ENCODE results near the gene AKAP10.

The AKAP10 gene

GRCh38 chr17:20012017-20012536 lies 34.4 kb upstream of the AKAP10 start:
- TF ChIP-seq, protein P1, sequence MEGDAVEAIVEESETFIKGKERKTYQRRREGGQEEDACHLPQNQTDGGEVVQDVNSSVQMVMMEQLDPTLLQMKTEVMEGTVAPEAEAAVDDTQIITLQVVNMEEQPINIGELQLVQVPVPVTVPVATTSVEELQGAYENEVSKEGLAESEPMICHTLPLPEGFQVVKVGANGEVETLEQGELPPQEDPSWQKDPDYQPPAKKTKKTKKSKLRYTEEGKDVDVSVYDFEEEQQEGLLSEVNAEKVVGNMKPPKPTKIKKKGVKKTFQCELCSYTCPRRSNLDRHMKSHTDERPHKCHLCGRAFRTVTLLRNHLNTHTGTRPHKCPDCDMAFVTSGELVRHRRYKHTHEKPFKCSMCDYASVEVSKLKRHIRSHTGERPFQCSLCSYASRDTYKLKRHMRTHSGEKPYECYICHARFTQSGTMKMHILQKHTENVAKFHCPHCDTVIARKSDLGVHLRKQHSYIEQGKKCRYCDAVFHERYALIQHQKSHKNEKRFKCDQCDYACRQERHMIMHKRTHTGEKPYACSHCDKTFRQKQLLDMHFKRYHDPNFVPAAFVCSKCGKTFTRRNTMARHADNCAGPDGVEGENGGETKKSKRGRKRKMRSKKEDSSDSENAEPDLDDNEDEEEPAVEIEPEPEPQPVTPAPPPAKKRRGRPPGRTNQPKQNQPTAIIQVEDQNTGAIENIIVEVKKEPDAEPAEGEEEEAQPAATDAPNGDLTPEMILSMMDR (IDR thresholded peaks at IDR 0.05; ENCODE audit: insufficient read depth, low read length, poor library complexity, severe bottlenecking) = no peak
- TF ChIP-seq EZH2phosphoT487 (conservative IDR thresholded peaks at IDR 0.05; ENCODE audit: low read length) = no peak
- H3K79me2 ChIP-seq (ENCODE audit: insufficient read depth, low read length) = no peaks in the 10 kb centered on the region
- no peak overlapping the region for H2AFZ ChIP-seq (ENCODE audit: low read depth, low read length, severe bottlenecking)
- no peaks in the 10 kb centered on the region for H3K9me2 ChIP-seq (replicated peaks; ENCODE audit: insufficient read depth, low read length)
- no peak overlapping the region for H3K27ac ChIP-seq (ENCODE audit: low read depth, low read length)
- no peak overlapping the region for H3K4me2 ChIP-seq (ENCODE audit: low read depth, low read length, poor library complexity, severe bottlenecking)
- H3F3A ChIP-seq (ENCODE audit: insufficient read depth) = no peaks in the 10 kb centered on the region
- no peaks in the 10 kb centered on the region for H3K9me3 ChIP-seq (ENCODE audit: insufficient read depth, low read length)
- no peak overlapping the region for H3K4me3 ChIP-seq (ENCODE audit: insufficient read depth, low read length, poor library complexity, severe bottlenecking)
- no peak overlapping the region for H3K9ac ChIP-seq (ENCODE audit: low read length)
- no peaks in the 10 kb centered on the region for H3K27me3 ChIP-seq (ENCODE audit: low read length)
- H4K20me1 ChIP-seq (ENCODE audit: low read depth, low read length) = no peaks in the 10 kb centered on the region
- no peaks in the 10 kb centered on the region for H3K36me3 ChIP-seq (ENCODE audit: low read length)

DNA sequence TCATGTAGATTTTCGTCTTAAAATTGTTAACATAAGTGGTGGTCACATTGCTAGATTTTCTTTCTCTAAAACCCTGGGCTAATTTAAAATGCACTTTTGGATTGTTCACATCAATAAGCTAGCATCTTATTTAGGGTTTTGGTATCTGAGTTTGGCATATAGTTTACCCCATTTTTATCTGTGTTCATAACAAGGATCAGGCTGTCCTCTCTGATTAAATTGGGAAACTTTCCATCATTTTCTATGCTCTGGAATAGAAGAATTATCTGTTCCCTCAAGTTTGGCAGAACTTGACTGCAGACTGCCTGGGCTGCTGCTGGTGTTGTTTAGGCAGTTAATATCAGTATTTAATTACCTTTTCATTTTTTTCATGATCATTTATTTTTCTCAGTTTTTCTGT lies 33.3 kb upstream of the AKAP10 start:
- Histone ChIP-seq H3K4me3 (ENCODE audit: insufficient read depth, low read length, poor library complexity, severe bottlenecking) (no peak overlapping the region), H3K79me2 (ENCODE audit: insufficient read depth, low read length) (no peaks in the 10 kb centered on the region), H4K20me1 (ENCODE audit: low read depth, low read length) (no peaks in the 10 kb centered on the region), H3K27ac (ENCODE audit: low read depth, low read length) (no peak overlapping the region), H3K9me2 (replicated peaks; ENCODE audit: insufficient read depth, low read length) (no peaks in the 10 kb centered on the region), H3K9ac (ENCODE audit: low read length) (no peak overlapping the region), H3K9me3 (ENCODE audit: insufficient read depth, low read length) (no peaks in the 10 kb centered on the region), H3K36me3 (ENCODE audit: low read length) (no peaks in the 10 kb centered on the region), H2AFZ (ENCODE audit: low read depth, low read length, severe bottlenecking) (no peak overlapping the region), H3K27me3 (ENCODE audit: low read length) (no peaks in the 10 kb centered on the region), H3K4me2 (ENCODE audit: low read depth, low read length, poor library complexity, severe bottlenecking) (no peak overlapping the region), H3F3A (ENCODE audit: insufficient read depth) (no peaks in the 10 kb centered on the region)
- TF ChIP-seq, protein P1 (IDR thresholded peaks at IDR 0.05; ENCODE audit: insufficient read depth, low read length, poor library complexity, severe bottlenecking) = no peak
- no peak for TF ChIP-seq EZH2phosphoT487 (conservative IDR thresholded peaks at IDR 0.05; ENCODE audit: low read length)

DNA sequence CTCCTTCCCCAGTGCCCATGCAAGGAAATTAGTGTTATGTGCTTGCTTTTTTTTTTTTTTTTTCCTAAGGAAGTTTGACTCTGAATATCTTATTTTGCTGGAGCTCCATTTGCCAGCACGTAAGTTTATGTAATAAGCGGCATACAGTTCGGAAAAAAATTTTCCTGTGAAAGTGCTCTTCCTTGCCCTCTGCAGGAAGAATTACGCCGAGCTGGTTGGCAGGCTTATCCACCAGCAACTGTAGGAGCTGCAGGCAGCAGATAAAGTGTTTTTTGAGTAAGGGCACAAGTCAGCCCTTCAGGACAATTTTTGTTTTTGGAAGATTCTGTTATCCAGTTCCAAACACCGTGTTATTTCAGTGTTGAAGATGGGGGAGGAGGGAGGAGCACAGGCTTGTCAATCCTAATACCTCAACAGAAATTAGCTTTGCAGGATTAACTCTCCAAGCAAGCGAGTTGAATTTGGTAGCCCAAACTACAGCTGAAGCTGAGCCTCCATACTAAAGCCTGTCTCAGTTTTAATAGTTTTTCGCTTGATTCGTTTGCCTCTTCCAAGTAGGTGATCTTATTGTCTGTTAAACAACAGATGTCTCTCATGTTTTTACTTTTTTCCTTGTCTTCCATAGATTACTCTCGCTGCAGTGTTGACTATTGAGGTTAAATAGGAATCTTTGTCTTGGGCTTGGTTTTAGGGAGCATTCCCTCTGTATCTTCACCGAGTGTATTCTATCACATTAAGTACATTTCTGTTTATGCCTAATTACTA lies 32.7 kb upstream of the AKAP10 start:
- Histone ChIP-seq H4K20me1 (ENCODE audit: low read depth, low read length) (no peaks in the 10 kb centered on the region), H3K4me3 (ENCODE audit: insufficient read depth, low read length, poor library complexity, severe bottlenecking) (peak overlapping the region; percentile 51), H3K27ac (ENCODE audit: low read depth, low read length) (no peak overlapping the region), H3K4me2 (ENCODE audit: low read depth, low read length, poor library complexity, severe bottlenecking) (peak overlapping the region; percentile 93), H3K79me2 (ENCODE audit: insufficient read depth, low read length) (no peaks in the 10 kb centered on the region), H3K9me3 (ENCODE audit: insufficient read depth, low read length) (no peaks in the 10 kb centered on the region), H3K36me3 (ENCODE audit: low read length) (no peaks in the 10 kb centered on the region), H3F3A (ENCODE audit: insufficient read depth) (no peaks in the 10 kb centered on the region), H3K9ac (ENCODE audit: low read length) (peak overlapping the region; percentile 51; the same call in 1 of the 2 replicates), H3K27me3 (ENCODE audit: low read length) (no peaks in the 10 kb centered on the region), H2AFZ (ENCODE audit: low read depth, low read length, severe bottlenecking) (no peak overlapping the region), H3K9me2 (replicated peaks; ENCODE audit: insufficient read depth, low read length) (no peaks in the 10 kb centered on the region)
- TF ChIP-seq, protein P1 (IDR thresholded peaks at IDR 0.05; ENCODE audit: insufficient read depth, low read length, poor library complexity, severe bottlenecking) = no peak
- TF ChIP-seq EZH2phosphoT487 (conservative IDR thresholded peaks at IDR 0.05; ENCODE audit: low read length) = no peak

Measured in SU-DHL-6 (cell line).